Measurements from ENCODE around the gene CNTNAP5.

The CNTNAP5 gene

GRCh38 chr2:124693156-124693555 is 668.1 kb downstream of the CNTNAP5 start:
- DNase-seq (ENCODE audit: low spot score): no peak

GRCh38 chr2:124698979-124699565 is 674.0 kb downstream of the CNTNAP5 start:
- no peak for DNase-seq (ENCODE audit: low spot score)

GRCh38 chr2:124702777-124703176 is 677.7 kb downstream of the CNTNAP5 start:
- no peak for DNase-seq (ENCODE audit: low spot score)

GRCh38 chr2:124704071-124704925 is 679.2 kb downstream of the CNTNAP5 start:
- no peak for DNase-seq (ENCODE audit: low spot score)

- DNase-seq (ENCODE audit: low spot score): no peak
These were observed 683.6 kb downstream of the CNTNAP5 start for GRCh38 chr2:124708661-124709060.

GRCh38 chr2:124713969-124714368 is 688.9 kb downstream of the CNTNAP5 start:
- DNase-seq (ENCODE audit: low spot score): no peak

- DNase-seq (ENCODE audit: low spot score): no peak
These were observed 700.1 kb downstream of the CNTNAP5 start for GRCh38 chr2:124725187-124725586.

- no peak for DNase-seq (ENCODE audit: low spot score)
These were observed 715.5 kb downstream of the CNTNAP5 start for GRCh38 chr2:124740636-124741035.

- DNase-seq (ENCODE audit: low spot score): no peak
These were observed 728.8 kb downstream of the CNTNAP5 start for GRCh38 chr2:124753842-124754241.

- DNase-seq (ENCODE audit: low spot score): no peak
These were observed 730.3 kb downstream of the CNTNAP5 start for GRCh38 chr2:124755386-124755785.

GRCh38 chr2:124756048-124756447 is 731.0 kb downstream of the CNTNAP5 start:
- DNase-seq (ENCODE audit: low spot score): no peak

GRCh38 chr2:124762388-124762787 is 737.3 kb downstream of the CNTNAP5 start:
- DNase-seq (ENCODE audit: low spot score): no peak

- no peak for DNase-seq (ENCODE audit: low spot score)
These were observed 738.5 kb downstream of the CNTNAP5 start for GRCh38 chr2:124763611-124764010.

- no peak for DNase-seq (ENCODE audit: low spot score)
These were observed 749.7 kb downstream of the CNTNAP5 start for GRCh38 chr2:124774781-124775180.

GRCh38 chr2:124776332-124776731 is 751.2 kb downstream of the CNTNAP5 start:
- DNase-seq (ENCODE audit: low spot score): no peak

GRCh38 chr2:124778076-124778475 is 753.0 kb downstream of the CNTNAP5 start:
- no peak for DNase-seq (ENCODE audit: low spot score)

- DNase-seq (ENCODE audit: low spot score): no peak
These were observed 771.6 kb downstream of the CNTNAP5 start for GRCh38 chr2:124796647-124797046.

- no peak for DNase-seq (ENCODE audit: low spot score)
These were observed 772.0 kb downstream of the CNTNAP5 start for GRCh38 chr2:124797049-124797448.

GRCh38 chr2:124798551-124798950 is 773.5 kb downstream of the CNTNAP5 start:
- no peak for DNase-seq (ENCODE audit: low spot score)

- DNase-seq (ENCODE audit: low spot score): peak; percentile 49
These were observed 779.2 kb downstream of the CNTNAP5 start for GRCh38 chr2:124804014-124804940.

- no peak for DNase-seq (ENCODE audit: low spot score)
These were observed 780.0 kb downstream of the CNTNAP5 start for GRCh38 chr2:124805060-124805459.

GRCh38 chr2:124810132-124810531 is 785.0 kb downstream of the CNTNAP5 start:
- peak; percentile 26 for DNase-seq (ENCODE audit: low spot score)
